HG03196 (cell line): ENCODE results near the gene FGB.
A peak's percentile ranks its signal among the peaks of the same experiment; 100 is the strongest.
"Not testable (repeated sequence)": the region's sequence is repeated elsewhere in the genome, so short reads cannot be mapped to it uniquely, and the experiment has no call there.

Source experiments
- ATAC-seq: cut with Tn5 transposase; IDR thresholded peaks from one replicate; pipeline ENCODE4 v1.9.1; 2021; ENCODE audit not compliant: unreplicated experiment

FGB gene

DNA sequence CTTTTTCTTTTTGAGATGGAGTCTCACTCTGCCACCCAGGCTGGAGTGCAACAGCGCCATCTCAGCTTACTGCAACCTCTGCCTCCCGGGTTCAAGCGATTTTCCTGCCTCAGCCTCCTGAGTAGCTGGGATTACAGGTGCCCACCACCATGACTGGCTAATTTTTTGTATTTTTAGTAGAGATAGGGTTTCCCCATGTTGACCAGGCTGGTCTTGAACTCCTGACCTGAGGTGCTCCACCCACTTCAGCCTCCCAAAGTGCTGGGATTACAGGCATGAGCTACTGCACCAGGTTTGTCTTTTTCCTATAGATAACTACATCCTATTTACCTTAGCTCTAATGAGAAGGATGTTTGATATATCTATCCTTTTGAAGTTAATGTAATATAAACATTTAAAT, 31.5 kb downstream of the FGB start:
- not testable (repeated sequence) for ATAC-seq

DNA sequence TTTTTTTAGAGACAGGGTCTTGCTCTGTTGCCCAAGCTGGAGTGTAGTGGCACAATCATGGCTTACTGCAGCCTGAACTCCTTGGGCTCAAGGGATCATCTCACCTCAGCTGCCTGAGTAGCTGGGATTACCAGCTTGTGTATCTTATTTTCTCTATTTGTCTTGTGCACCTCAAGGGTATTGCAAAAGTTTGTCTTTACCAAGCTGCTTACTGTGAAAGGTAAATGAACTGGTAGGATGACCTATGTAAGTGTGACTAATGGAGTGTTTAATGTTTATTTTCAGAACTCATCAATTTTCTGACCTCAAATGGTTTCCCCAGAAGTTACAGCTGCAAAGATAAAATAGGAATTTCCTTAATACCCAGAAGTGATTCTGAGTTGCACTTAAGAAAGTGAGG, 33.0 kb downstream of the FGB start:
- no peak for ATAC-seq

DNA sequence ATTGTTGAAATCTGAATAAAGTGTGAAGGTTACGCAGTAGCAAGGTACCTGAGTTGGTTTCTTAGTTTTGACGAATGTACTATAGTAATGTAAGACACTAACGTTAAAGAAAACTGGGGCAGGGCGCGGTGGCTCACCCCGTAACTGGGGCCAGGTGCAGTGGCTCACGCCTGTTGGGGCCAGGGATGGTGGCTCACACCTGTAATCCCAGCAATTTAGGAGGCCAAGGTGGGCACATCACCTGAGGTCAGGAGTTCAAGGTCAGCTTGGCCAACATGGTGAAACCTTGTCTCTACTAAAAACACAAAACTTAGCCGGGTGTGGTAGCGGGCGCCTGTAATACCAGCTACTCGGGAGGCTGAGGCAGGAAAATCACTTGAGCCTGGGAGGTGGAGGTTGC, 34.5 kb downstream of the FGB start:
- not testable (repeated sequence) for ATAC-seq

DNA sequence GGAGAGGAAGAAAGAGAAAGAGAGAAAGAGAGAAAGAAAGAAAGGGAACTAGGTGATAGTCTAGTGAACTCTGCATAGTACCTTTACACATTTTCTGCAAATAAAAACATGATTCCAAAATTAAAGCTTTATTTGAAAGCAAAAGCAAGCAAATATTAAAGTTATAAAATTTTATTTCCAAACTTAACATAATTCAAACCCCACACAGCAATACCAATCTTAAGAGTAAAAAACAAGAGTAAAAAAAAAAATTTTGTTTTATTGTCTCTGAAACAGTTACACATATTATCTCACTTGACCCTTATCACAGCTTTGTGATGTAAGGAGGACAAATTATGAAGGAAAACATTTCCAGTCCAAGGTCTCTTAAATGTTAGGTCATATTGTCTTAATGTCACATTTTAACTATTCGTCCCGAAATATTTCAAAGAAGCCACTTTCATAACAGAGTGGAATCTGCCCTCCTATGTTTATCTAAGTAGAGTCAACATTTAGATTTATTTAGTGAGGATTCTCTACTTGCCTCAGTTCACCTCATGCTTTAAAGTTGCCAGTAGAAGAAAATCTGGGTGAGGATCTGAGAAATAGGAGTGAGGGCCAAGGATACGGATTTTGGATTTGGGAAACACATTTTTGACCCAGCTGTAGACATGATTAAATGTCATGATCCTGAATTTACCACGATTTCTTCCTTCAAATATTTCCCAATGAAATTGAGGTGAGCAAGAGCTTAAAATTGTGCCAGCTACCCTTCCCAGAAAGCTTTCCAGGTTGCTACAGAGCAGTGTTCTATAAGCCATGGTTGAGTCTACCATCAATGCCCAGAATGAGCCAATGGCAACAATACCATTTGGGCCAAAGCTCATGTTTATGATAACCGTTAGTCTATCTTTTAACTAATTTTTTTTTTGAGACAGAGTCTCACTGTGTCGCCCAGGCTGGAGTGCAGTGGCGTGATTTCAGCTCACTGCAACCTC, 35.3 kb downstream of the FGB start:
- ATAC-seq, result no peak

DNA sequence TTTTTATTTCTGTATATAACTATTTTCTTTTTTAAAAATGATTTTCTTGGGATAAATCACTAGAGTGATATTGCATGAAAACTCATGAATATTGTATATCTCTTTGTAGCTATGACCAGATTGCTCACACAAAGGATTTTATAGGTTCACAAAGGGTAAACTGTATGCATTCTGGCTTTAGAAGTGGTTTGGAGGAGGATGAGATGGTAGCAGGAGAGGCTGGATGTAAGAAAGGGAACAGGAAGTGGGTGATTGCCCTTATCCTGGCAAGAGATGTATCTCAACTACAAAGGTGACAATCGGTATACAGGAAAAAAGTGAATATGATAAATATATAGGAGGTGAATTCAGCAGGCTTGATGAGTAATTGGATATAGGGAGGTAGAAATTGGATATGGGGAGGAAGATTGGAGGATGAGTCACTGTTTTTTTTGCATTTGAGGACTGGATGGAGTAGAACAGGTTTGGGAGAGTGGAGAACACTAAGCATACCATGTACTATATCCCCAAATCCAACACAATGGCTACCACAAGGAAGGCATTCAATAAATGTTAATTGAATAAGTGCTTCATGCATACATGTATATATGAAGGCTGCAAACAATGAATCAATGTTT, 39.7 kb downstream of the FGB start:
- no peak for ATAC-seq

DNA sequence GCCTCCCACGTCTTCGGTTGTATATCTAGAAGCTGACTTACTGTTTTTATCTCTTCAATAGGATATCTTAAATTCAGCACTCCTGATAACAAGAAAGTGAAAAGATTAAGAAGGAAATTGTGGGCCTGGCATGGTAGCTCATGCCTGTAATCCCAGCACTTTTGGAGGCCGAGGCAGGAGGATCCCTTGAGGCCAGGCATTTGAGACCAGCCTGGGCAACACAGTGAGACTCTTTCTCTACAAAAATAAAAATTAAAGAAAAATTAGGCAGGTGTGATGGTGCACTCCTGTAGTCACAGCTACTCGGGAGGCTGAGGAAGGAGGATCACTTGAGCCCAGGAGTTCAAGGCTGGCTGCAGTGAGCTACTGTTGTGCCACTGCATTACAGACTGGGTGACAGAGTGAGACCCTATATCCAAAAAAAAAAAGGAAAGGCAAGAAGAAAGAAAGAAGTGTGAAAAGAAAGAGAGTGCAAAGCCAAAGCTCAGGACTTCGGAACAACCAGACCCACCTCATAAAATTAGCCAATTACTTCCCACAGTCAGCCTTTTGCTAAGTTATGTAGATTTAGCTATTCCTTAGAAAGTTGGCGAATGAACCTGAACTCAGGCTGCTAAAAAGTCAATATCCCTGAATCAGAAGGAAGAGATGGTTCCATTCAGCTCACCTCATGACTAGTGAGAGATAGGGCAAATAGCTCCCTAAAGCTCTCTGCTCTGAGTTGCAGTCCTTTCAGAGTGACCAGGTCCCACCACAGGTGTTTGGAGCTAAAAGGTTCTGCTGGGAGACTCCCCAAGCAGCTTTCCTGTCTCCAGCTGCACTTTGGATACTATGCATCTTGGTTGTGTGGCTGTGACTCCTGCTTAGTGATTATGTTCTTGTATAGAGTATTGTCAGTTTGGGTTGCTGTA, 40.5 kb downstream of the FGB start:
- ATAC-seq, result no peak

DNA sequence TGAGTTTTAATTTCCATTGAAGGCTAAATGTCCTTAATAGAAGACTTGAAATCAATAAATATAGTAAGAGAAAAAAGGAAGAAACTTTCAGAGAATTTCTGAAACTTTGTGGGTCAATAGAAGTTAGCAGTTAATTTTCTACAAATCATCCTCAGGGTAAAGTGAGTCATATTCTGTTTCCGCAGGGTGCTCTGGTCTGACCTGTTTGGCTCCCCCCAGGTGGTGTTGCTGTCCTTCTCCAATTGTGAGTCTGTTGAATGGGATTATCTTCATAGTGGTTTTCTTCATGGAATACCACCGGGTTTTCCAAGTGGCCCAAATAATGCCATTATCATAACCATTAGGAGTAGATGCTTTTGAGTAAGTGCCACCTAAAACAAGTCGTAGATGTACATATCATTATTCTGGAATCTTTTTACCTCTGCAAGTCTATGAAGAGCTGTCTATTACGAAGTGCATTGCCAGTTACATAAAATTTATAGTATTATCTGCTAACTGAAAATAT, 41.9 kb downstream of the FGB start:
- ATAC-seq, result no peak

DNA sequence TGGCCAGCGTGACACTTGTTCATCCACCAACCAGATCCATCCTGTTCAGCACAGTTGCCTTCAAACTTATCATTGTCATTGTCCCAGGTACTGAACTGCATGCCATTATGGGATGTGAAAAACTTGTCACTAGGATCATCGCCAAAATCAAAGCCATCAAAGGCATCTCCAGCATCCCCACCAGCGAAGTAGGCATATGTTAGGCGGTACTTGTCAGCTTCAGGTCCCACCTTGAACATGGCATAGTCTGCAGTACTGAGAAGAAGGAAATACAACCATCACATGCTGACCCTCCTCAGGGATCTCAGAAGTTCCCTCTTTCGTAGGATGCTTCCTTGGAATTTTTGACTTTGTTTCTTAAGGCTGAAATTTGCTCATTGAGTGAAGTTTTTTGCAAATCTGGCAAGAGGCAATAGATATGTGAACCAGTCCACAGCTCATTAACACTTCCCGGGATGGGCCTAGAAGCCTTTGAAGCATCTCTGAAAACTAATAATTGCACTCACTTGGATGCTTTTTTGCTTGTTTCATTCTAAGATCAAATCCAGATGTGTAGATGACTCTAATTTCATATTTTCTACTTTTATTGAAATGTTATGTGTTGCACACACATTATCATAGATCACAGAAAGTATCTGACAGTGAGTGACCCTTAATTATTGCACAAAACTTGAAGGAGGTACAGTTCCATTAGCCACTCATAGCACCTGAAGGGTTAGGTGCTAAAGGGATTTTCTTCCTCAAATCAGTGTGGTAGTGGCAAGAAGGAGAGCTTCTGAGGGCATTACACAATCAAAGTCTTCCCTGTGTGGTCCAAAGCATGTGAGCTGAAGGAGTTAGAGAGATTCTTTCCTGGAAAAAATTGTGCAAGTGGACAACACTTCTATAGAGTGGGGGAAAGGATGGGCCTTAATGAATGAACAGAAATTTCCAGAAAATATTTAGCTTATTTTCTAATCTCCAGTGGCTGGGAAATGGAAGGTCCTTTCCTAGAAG, 44.2 kb downstream of the FGB start:
- no peak for ATAC-seq

DNA sequence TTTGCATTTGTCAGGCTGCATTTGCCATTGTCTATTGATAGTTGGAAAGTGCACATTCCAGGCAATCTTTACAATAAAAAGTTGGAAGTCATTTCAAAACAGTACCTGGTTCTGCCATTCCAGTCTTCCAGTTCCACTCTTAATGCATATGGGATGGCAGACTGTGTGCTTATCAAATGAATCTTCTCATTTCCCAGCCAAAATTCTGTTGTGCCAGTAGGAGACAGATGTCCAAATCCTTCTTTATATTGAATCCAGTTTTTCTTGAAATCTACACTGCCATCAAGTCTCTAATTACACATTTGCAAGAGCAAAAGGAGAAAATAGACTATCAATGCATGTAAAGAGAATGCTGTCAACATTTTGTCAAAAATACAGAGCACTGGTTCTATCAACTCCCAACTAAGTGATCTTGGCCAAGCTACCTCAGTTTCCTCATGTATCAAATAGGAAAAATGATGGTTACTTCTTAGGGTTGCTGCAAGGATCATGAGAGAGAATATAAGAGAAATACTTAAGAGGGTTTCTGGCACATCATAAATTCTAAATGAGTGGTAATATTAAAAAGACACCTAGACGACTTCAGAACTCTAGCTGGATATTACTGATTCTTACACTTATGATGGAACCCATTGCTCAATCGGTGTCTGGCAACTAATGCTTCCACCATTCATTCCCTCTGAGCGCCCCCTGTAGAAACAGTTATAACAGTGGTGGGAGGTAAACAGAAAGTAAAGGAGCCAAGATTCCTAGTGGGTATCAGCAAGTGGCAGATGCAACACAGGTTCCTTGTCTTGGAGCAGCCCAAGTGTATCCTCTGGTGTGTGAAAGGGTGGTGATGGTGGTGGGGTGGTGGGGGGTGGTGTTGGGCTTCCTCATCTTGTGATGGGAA, 45.8 kb downstream of the FGB start:
- no peak for ATAC-seq

DNA sequence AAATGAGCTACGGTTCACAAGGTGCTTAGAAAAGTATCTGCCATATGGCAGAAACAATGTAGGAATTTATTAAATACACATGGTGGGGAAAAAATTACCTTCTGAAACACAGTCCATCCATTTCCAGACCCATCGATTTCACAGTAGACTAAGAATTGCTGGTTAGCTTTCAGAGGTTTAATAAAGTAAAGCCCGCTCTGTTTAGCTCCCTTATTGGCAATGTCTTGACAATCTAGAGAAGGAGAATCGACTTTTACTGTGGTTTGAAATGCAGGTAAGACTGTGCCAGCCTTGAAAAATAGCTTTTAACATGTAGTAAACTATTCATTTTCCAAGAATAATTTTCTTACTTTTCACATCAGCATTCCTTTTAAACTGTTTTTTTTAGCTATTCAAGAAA, 46.7 kb downstream of the FGB start:
- ATAC-seq, result no peak

DNA sequence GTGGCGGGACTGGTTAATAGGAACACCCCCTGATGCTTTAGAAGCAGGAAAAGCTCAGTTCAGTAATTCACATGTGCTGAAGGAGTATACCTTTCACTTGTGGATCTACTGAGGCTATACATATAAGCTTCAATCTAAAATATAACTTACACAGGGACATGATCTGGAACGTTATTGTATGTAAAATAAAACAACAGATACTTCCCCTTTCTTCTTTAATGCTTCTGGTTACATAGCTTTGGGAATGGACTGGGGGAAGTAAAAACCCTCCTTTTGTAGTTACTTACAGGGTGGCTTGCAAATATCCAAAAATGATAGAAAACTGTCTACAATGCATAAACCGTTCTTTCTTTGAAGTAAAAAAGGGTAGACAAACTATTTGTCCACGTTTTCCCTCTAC, 47.8 kb downstream of the FGB start:
- no peak for ATAC-seq

DNA sequence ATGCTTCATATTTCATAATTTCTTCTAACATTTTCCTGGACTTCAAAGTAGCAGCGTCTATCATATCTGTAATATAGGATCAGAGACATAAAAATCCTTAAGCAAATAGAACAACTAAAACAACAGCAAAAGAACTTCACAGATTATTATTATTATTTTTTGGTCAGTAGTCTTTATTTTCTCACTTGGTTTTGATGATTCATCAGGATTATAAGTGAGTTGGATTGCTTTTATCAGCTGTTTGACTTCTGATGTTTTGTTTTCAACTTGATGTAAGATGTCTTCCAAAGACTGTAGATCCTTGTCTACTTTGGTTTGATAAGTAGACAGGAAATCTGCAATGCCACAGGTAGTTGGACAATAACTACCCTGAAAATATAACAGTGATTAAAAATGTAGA, 49.0 kb downstream of the FGB start:
- ATAC-seq, result no peak

DNA sequence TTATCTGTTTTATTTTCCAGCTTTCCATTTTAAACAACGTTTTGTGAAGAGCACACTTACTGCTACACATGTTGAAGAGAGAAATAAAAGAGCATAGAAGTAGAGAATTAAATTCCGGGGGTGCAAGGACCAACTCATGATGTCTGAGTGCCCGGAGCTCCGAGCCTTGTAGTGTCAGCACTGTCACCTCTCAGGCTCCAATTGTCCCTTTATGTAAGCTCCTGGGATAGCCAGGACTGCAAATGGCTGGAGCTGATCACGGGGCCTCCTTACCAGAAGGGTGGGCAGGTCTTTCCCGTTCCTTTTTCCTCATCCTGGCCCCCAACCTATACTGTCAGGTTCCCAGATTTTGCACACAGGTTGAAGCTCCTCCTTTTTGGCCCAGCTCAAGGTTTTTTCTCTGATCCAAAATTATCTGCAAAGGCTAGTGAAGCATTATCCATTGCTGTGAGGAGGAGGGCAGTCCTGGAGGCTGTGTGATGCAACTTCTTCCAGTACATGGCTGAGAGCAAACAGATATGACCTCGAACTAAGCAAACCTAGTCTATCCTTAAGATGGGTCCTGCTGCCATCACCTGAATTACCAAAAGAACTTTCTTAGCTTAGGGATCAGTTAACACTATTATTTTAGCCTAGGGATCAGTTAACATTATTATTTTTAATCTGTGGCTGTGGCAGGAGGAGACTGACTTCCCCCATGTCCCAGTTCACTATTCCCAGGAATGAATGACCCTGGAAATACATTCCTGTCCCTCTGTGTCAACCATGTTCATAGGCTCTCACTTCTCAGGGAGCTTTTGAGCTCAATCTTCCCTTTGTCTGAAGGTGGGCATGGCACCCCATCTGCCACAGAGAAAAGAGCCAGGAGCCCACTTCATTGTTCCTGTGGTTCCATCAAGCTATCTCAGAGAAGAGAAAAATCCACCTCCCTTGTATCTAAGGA, 49.9 kb downstream of the FGB start, which contains the start of gene FGG:
Gene FGG (minus strand): TSS at position 185 of the 943 bp plus-strand sequence. CDS start 47 bp downstream, at position 138.
- no peak for ATAC-seq

DNA sequence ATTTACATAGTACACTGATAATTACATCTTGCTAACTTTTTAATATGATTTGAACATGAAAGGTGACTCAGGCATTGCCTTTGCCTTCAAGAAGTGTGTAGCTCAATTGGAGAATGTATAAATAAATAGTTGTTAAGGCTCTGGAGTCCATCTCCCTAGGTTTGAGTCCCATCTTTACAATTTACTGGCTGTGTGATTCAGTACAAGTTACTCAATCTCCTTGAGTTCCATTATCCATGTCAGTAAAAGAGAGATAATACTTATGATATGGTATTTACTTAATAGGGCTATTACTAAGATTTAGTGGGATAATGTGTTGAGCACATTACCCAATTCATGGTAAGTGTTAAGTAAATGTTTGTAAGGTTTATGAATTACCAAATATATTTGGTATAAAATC, 51.5 kb downstream of the FGB start:
- ATAC-seq, result no peak

DNA sequence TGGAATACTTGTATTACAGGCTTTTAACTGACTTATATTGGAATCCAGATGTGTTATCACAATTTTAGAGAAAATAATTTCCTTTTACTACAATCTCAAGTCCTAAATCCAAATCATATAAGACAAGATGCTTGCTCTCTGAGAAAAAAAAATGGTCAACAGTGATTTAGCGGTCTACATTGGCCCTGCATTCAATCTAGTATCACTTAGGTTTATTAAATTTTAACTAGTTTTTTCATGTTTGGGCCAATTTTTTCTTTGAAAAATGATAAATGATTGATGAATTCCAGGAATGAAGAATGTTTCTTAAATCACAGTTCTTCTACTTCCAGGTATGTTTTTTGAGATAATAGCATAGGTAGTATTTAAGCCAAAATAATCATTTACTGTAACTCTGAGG, 52.4 kb downstream of the FGB start:
- ATAC-seq, result no peak

DNA sequence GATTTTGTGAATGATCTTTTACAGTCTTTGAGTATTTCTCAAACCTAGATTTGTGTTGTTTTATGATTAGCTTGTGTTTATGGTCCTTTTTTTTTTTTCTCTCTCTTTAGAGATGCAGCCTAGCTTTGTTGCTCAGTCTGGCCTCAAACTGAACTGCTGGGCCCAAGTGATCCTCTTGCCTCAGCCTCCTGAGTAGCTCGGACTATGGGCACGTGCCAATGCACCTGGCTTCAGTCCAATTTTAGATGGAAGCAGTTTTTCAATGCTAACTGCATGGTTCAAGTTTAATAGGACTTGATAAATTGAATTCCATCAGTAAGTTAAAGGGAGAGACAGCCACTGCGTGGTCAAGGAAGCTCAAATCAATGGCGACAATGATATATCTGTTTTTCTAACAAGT, 53.5 kb downstream of the FGB start:
- ATAC-seq, result peak; percentile 4

DNA sequence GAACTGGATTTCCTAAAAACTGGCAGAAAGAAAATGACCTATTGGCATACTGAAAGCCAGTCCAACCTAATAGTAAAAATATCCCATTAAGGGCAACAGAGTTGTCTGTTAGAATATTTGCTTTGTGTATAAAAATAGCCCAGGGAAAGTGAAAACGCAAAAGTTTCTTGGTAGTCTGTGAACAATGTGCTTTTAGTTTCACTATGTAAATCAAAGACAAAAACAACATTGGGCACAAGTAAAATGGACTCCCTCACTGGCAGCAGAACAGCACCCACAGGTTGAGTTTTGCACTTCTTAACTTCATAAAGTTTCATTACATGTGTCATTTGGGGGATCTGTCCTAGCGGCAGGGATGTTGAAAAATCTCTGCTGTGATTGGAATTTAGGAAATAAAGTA, 53.9 kb downstream of the FGB start:
- peak; percentile 96 for ATAC-seq

DNA sequence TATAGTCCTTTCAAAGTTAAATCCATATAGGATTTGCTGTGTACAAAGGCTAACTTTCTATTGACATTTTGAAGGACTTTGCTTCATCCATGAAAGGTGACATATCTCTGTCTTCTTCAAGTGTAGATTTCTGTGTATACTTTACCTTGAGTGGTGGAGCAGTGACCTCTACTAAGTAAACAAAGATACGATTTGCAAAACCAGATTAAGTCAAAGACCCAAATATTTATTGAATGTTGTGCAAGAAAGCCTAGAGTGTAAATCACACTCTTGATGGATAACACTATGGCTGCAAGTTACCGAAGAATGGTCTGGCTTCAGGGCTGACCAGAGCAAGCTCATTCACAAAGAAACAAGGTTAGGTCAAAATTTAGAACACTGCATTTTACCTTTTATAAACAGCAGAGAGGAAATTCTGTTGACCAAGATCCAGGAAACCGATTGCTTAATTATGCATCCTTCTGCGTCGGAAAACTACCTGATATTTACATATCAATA, 55.1 kb downstream of the FGB start:
- ATAC-seq, result no peak
